Measurements from ENCODE around the gene RABL2A.
A peak's percentile ranks its signal among the peaks of the same experiment; 100 is the strongest.
"Not testable (repeated sequence)": the region's sequence is repeated elsewhere in the genome, so short reads cannot be mapped to it uniquely, and the experiment has no call there.

RABL2A gene

DNA sequence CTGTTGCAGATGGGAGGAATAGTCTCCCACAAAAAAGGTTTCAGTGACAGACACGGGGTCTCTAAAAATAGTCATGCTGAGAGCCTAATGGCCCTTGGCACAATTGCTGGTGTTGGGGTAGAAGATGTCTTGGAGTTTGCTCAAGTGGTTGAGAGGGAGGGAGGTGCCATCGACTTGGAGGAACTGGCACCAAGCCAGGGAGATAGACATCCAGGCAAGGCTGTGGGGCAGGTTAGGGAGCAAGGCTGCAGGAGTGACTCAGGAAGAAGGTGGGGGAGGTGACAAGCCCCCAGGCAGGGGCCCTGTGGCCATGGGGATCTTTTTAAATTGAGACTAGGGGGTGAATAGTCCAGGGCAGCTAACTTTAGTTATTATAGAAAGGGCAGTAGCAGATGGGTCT is 27.9 kb upstream of the RABL2A start:
- H3K9me3 ChIP-seq, H3K36me3 ChIP-seq, H3K27ac ChIP-seq: not testable (repeated sequence)

DNA sequence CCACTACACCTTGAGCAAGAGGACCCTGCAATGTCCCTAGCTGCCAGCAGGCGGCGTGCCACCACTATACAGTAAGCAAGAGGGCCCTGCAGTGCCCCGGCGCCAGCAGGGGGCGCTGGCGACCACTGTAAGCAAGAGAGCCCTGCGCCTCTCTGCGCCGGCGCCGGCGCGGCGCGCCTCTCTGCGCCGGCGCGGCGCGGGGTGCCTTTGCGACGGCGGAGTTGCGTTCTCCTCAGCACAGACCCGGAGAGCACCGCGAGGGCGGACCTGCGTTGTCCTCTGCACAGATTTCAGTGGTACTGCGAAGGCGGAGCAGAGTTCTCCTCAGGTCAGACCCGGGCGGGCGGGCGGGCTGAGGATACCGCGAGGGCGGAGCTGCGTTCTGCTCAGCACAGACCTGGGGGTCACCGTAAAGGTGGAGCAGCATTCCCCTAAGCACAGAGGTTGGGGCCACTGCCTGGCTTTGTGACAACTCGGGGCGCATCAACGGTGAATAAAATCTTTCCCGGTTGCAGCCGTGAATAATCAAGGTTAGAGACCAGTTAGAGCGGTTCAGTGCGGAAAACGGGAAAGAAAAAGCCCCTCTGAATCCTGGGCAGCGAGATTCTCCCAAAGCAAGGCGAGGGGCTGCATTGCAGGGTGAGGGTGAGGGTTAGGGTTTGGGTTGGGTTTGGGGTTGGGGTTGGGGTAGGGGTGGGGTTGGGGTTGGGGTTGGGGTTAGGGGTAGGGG is 24.9 kb upstream of the RABL2A start:
- H3K27ac ChIP-seq, H3K9me3 ChIP-seq, H3K27me3 ChIP-seq, H3K4me1 ChIP-seq, H3K4me3 ChIP-seq, H3K36me3 ChIP-seq, H3K9ac ChIP-seq, H4K20me1 ChIP-seq, H3K4me2 ChIP-seq: not testable (repeated sequence)

More for the DNA sequence above, 27.9 kb upstream of the RABL2A start:
- H3K4me2 ChIP-seq, H3K4me3 ChIP-seq, H3K27me3 ChIP-seq, H4K20me1 ChIP-seq, H3K4me1 ChIP-seq, H3K9ac ChIP-seq: not testable (repeated sequence)

DNA sequence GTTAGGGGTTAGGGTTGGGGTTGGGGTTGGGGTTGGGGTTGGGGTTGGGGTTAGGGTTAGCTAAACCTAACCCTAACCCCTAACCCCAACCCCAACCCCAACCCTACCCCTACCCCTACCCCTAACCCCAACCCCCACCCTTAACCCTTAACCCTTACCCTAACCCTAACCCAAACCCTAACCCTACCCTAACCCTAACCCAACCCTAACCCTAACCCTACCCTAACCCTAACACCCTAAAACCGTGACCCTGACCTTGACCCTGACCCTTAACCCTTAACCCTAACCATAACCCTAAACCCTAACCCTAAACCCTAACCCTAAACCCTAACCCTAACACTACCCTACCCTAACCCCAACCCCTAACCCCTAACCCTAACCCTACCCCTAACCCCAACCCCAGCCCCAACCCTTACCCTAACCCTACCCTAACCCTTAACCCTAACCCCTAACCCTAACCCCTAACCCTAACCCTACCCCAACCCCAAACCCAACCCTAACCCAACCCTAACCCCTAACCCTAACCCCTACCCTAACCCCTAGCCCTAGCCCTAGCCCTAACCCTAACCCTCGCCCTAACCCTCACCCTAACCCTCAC is 24.1 kb upstream of the RABL2A start:
- Histone ChIP-seq H3K27me3 (no peaks in the 10 kb centered on the region), H3K4me2 (no peak overlapping the region)

DNA sequence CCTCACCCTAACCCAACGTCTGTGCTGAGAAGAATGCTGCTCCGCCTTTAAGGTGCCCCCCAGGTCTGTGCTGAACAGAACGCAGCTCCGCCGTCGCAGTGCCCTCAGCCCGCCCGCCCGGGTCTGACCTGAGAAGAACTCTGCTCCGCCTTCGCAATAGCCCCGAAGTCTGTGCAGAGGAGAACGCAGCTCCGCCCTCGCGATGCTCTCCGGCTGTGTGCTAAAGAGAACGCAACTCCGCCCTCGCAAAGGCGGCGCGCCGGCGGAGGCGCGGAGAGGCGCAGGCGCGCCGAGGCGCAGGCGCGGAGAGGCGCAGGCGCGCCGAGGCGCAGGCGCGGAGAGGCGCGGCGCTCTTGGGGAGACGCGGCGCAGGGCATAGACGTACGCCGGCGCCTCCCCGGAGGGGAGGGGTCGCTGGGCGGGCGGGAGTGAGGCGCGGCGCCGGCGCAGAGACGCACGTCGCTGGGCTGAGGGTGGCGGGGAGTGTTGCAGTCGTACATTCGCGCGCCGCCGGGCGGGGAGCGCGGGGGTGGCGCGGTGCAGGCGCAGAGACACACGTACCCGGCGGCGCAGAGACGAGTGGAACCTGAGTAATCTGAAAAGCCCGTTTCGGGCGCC is 23.5 kb upstream of the RABL2A start:
- not testable (repeated sequence) for H3K9me3 ChIP-seq, H3K36me3 ChIP-seq, H4K20me1 ChIP-seq, H3K27ac ChIP-seq, H3K4me1 ChIP-seq, H3K27me3 ChIP-seq, H3K4me2 ChIP-seq
- peak overlapping the region; percentile 53; the same call in 1 of the 2 replicates for H3K9ac ChIP-seq
- H3K4me3 ChIP-seq: peak overlapping the region; percentile 58

More for the DNA sequence above, 24.1 kb upstream of the RABL2A start:
- Histone ChIP-seq H3K4me1 (no peaks in the 10 kb centered on the region), H3K9ac (no peak overlapping the region), H3K4me3 (peak overlapping the region; percentile 52; the same call in 1 of the 2 replicates), H3K9me3 (0 out of 2 replicates have a peak, but pooled peaks cover 7% of the 10 kb centered on the region), H4K20me1 (no peaks in the 10 kb centered on the region), H3K27ac (no peak overlapping the region), H3K36me3 (no peaks in the 10 kb centered on the region; the same call in 1 of the 2 replicates)
- no peak for TF ChIP-seq Cebpa-rat (IDR thresholded peaks at IDR 0.05)

DNA sequence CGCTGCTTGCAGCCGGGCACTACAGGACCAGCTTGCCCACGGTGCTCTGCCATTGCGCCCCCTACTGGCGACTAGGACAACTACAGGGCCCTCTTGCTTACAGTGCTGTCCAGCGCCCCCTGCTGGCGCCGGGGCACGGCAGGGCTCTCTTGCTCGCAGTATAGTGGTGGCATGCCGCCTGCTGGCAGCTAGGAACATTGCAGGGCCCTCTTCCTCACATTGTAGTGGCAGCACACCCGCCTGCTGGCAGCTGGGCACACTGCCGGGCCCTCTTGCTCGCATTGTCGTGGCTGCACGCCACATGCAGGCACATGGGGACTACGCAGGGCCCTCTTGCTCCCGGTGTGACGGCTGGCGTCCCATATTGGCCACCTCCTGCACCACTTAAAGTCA is 23.0 kb upstream of the RABL2A start:
- H3K4me2 ChIP-seq: not testable (repeated sequence)
- Histone ChIP-seq H3K4me3 (peak overlapping the region; percentile 58), H3K9ac (peak overlapping the region; percentile 53; the same call in 1 of the 2 replicates)

DNA sequence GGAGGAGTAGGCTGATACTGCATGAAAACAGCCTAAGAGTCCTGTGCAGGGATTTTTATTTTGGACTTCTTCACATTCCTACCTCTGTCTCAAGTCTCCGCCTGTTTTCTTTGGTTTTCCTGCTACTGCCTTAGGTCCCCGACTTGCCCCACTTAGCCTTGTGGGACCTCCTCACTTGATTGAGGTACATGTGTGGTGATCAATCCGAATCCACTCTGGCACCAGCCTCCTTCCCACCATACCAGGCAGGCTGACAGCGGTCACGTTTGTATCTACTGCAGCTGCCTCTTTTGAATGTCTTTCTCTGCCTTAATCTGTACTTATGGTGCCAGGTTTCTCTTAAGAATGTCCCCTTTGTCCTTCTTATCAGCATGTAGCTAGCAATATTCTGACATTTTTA is 22.4 kb upstream of the RABL2A start:
- H3K9ac ChIP-seq, H3K9me3 ChIP-seq, H3K27ac ChIP-seq, H3K4me1 ChIP-seq, H3K4me3 ChIP-seq, H3K36me3 ChIP-seq, H3K4me2 ChIP-seq, H3K27me3 ChIP-seq, H4K20me1 ChIP-seq: not testable (repeated sequence)

More for the DNA sequence above, 23.0 kb upstream of the RABL2A start:
- H3K27ac ChIP-seq, H3K36me3 ChIP-seq, H3K9me3 ChIP-seq, H3K4me1 ChIP-seq, H3K27me3 ChIP-seq, H4K20me1 ChIP-seq: not testable (repeated sequence)

DNA sequence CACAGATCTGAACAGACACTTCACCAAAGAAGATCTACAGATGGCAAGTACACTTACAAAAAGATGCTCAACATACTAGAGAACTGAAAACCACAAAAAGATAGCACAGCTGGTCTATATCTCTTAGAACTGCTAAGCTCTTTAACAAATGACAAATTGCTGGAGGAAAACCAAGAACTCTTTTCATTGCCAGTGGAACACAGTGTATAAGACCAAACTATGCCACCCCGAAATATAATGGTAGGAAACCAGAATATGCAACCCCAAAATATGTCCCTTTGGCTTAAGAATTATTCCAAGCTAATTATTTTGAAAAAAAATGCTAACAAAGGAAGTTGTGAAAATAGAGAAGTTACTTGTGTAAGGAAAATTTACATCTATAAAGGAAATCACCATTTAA is 21.0 kb upstream of the RABL2A start:
- H3K4me1 ChIP-seq, H3K4me2 ChIP-seq, H3K27ac ChIP-seq, H4K20me1 ChIP-seq, H3K27me3 ChIP-seq, H3K9ac ChIP-seq, H3K9me3 ChIP-seq, H3K4me3 ChIP-seq, H3K36me3 ChIP-seq: not testable (repeated sequence)

DNA sequence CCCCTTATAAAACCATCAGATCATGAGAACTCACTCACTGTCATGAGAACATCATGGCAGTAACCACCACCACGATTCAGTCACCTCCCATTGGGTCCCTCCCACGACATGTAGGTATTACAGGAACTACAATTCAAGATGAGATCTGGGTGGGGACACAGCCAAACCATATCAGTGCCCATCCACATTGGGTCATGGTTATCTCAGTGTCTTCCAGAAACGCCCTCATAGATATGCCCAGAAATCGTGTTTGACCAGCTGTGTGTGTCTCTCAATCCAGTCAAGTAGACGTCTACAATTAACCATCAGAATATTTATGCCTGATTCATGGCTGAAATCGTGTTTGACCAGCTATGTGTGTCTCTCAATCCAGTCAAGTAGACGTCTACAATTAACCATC is 17.2 kb upstream of the RABL2A start:
- H3K9me3 ChIP-seq, H3K27me3 ChIP-seq, H4K20me1 ChIP-seq, H3K4me3 ChIP-seq, H3K4me1 ChIP-seq, H3K36me3 ChIP-seq, H3K27ac ChIP-seq, H3K4me2 ChIP-seq, H3K9ac ChIP-seq: not testable (repeated sequence)

DNA sequence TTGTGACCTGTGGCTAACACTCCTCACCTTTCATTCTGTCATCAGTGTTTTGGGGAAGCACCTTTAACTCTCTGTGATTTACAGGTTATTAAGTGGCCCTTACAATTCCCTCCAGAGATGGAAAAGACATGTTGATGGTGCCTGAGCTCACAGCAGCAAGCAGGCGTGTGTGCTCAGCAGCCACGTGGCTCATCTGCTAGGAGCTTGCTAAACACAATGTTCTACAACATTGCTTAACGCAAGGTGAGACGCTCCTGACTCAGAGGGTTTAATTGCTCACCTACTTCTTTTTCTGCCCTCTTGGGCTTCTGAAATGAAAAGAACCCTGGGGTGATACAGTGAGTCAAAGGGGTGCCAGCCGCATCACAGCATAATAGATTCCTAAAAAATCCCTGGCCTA is 6.1 kb upstream of the RABL2A start:
- H3K9ac ChIP-seq, H3K27me3 ChIP-seq, H4K20me1 ChIP-seq, H3K36me3 ChIP-seq, H3K4me3 ChIP-seq, H3K9me3 ChIP-seq, H3K27ac ChIP-seq, H3K4me2 ChIP-seq, H3K4me1 ChIP-seq: not testable (repeated sequence)

DNA sequence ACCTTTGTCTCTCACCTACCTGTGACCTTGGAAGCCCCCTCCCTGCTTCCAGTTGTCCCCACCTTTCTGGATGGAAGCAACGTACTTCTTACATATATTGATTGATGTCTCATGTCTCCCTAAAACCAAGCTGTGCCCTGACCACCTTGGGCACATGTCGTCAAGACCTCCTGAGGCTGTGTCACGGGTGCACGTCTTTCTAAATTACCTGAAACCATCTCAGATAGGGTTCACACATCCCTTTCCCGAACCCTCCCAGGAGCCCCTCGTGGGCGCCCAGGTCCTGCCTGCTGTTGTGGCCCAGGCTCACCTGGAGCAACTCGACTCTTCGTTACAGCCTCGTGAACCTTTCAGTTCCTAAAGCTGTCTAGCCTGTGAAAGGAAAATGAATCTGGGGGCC is 1.2 kb upstream of the RABL2A start:
- not testable (repeated sequence) for H4K20me1 ChIP-seq, H3K27me3 ChIP-seq, H3K4me3 ChIP-seq, H3K36me3 ChIP-seq, H3K27ac ChIP-seq, H3K9ac ChIP-seq, H3K4me1 ChIP-seq, H3K9me3 ChIP-seq
- H3K4me2 ChIP-seq: peak overlapping the region; percentile 50

DNA sequence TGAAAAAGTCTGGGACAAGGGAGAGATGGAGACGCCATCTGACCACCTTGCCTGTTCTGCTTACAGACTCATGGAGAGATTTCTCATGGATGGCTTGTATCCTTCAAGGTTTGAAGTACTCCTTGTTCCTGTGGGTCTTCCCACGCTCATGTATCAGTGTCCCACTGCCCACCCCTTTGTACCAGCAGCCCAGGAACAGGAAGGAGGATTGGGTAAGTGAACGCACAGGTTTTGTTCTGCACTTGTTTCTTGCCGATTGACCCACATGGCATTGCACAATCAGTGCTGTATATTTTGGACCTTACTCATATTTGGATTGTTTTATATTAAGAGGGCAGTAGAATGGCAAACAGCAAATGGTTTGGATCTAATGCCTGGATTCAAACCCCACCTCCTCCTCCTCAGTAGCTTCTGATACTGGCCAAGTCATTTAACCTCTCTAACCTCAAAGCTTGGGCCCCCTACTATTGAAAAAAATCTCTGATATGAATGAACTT is 5.8 kb downstream of the RABL2A start:
- H3K9ac ChIP-seq, H3K27ac ChIP-seq, H3K4me3 ChIP-seq, H4K20me1 ChIP-seq, H3K27me3 ChIP-seq, H3K4me2 ChIP-seq, H3K9me3 ChIP-seq, H3K4me1 ChIP-seq: not testable (repeated sequence)
- peaks cover 26% of the 10 kb centered on the region; the same call in 1 of the 2 replicates for H3K36me3 ChIP-seq

DNA sequence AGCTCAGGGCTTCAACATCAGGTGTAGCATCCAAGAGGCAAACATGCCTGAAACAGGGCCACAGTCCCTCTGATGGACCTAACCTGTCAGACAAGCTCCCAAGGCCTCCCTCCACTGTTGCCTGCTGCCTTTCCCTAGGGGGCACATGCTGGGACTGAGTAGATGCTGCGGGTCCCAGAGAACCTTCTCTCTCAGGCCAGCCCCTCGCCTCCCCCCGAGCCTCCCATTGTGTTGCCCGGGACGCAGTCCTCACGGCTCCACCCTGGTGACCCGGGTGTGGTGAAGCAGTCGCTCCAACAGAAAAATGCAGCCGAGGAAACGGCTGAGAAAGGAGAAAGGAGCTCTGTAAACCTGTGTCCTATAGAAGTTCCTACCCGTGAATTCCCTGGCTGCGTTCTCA is 8.3 kb downstream of the RABL2A start:
- H3K9me3 ChIP-seq, H3K4me1 ChIP-seq, H3K27ac ChIP-seq, H3K4me3 ChIP-seq, H3K4me2 ChIP-seq, H3K27me3 ChIP-seq, H4K20me1 ChIP-seq, H3K9ac ChIP-seq: not testable (repeated sequence)
- H3K36me3 ChIP-seq: peaks cover 23% of the 10 kb centered on the region; the same call in 1 of the 2 replicates

DNA sequence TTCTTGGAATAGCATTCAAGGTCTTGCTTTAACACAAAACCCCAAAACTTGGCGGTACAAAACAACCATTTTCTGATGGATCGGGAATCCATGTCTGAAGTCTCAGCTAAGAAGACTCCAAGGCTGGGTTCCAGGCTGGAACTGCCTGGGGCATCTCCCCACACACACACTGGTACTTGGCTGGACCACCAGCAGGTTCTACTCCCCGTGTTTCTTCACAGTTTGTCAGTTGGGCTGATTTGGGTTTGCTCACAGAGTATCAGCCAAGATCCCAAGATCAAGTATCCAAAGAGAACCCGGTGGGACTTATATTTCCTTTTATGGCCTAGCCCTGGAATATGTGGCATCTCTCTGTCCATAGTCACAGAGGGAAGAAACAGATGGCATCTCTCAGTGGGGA is 9.2 kb downstream of the RABL2A start:
- H3K4me2 ChIP-seq, H3K9me3 ChIP-seq, H3K9ac ChIP-seq, H3K4me3 ChIP-seq, H3K27ac ChIP-seq, H4K20me1 ChIP-seq, H3K4me1 ChIP-seq, H3K27me3 ChIP-seq: not testable (repeated sequence)
- H3K36me3 ChIP-seq: peaks cover 20% of the 10 kb centered on the region; the same call in 1 of the 2 replicates

DNA sequence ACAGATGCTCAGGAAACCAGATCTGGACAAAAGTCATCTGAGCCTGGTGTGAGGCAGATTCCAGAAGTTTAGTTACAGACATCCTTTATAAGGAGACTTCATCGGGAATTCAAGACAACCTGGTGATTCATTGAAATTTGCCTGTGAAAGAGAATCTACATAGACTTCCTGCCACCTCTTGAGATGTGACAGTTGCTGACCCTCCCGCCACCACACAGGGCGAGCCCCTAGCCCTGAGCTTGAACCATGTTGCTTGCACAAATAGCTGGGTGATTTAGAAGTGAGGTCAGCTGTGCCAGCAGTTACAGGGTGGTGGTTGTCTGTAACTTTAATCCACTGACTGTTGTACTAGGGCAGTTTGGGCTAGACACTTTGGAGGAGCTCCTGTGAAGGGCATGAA is 11.0 kb downstream of the RABL2A start:
- H4K20me1 ChIP-seq, H3K27me3 ChIP-seq, H3K27ac ChIP-seq: not testable (repeated sequence)

More for the DNA sequence above, 11.0 kb downstream of the RABL2A start:
- H3K36me3 ChIP-seq: peaks cover 11% of the 10 kb centered on the region; the same call in 1 of the 2 replicates
- H3K4me2 ChIP-seq, H3K4me3 ChIP-seq, H3K9ac ChIP-seq, H3K4me1 ChIP-seq, H3K9me3 ChIP-seq: not testable (repeated sequence)

Data from BLaER1 (cell line).